B cell (primary cell): ENCODE measurements around the gene POU4F2. TPM values are rescaled to one million over a fixed set of nuclear protein-coding genes. Genes with fewer than 3 reads are reported as not detected.

Experiments
- ATAC-seq: fragments of 200-7000 bp; cut with Tn5 transposase; one replicate; pipeline ENCODE4 v1.10.0; 2021; ENCODE audit warnings: low read depth, mild to moderate bottlenecking, moderate number of reproducible peaks, moderate library complexity
- CTCF ChIA-PET: fragments of 350-600 bp; sonication (Branson Sonifier 250); formaldehyde crosslinking; loops from one replicate; lab custom pipeline; 2021; ENCODE audit warnings: antibody characterized with exemption, inconsistent platforms; lab: Charles Lee
- POLR2A ChIA-PET: fragments of 350-600 bp; sonication (Branson Sonifier 250); formaldehyde crosslinking; loops from one replicate; lab custom pipeline; 2021; ENCODE audit warnings: antibody characterized with exemption; lab: Charles Lee
- DNase-seq: peaks from one replicate; pipeline ENCODE4 v3.0.0; 2013
- H2AFZ ChIP-seq: 2 replicates; pipeline ENCODE4 v1.6.1; 2012; ENCODE audit warnings: mild to moderate bottlenecking, low read depth, low read length; ENCODE audit not compliant: insufficient read depth, poor library complexity, severe bottlenecking
- H3K27ac ChIP-seq, 2 donors: 1 replicate in 1 of 2; 2 replicates in 1 of 2; pipeline ENCODE4 v1.5.1; 2012 to 2013; ENCODE audit warnings: low read length in 2 of 2, mild to moderate bottlenecking in 2 of 2, moderate library complexity in 1 of 2
- H3K27me3 ChIP-seq, 4 experiments: fragments of 200-600 bp in 1 of 4; sonication (generic) in 1 of 4; replicated peaks in 1 of 4; 1 replicate in 2 of 4; 2 replicates in 2 of 4; pipeline versions ENCODE4 v1.6.1 to v1.7.0; 2013 to 2016; ENCODE audit warnings: low read length in 3 of 4, mild to moderate bottlenecking in 2 of 4, mixed read lengths in 1 of 4, moderate library complexity in 1 of 4; ENCODE audit not compliant: insufficient read depth in 4 of 4, control insufficient read depth in 3 of 4; ENCODE audit errors: control extremely low read depth in 1 of 4
- H3K36me3 ChIP-seq, 2 experiments: replicated peaks in 1 of 2; 1 replicate in 1 of 2; 2 replicates in 1 of 2; pipeline versions ENCODE4 v1.6.1 to v1.7.1; 2013; ENCODE audit warnings: low read length in 1 of 2; ENCODE audit not compliant: insufficient read depth in 2 of 2, control insufficient read depth in 1 of 2; ENCODE audit errors: control extremely low read depth in 1 of 2, extremely low read depth in 1 of 2
- H3K4me1 ChIP-seq, 2 donors: fragments of 200-600 bp in 1 of 2; sonication (generic) in 1 of 2; 1 replicate in 1 of 2; 2 replicates in 1 of 2; pipeline versions ENCODE4 v1.5.1 to v1.6.1; 2013 to 2017; ENCODE audit warnings: low read length in 2 of 2; ENCODE audit not compliant: control insufficient read depth in 2 of 2, insufficient read depth in 2 of 2
- H3K4me2 ChIP-seq: replicated peaks from 2 replicates; pipeline ENCODE3; 2012; ENCODE audit warnings: mild to moderate bottlenecking, low read depth, low read length; ENCODE audit not compliant: poor library complexity, severe bottlenecking
- H3K4me3 ChIP-seq, 5 experiments: fragments of 200-600 bp in 1 of 5; sonication (generic) in 1 of 5; 1 replicate in 3 of 5; 2 replicates in 2 of 5; pipeline versions ENCODE4 v1.5.1 to v1.7.0; 2011 to 2016; ENCODE audit warnings: low read length in 4 of 5, mild to moderate bottlenecking in 4 of 5, low read depth in 2 of 5, control low read depth in 1 of 5, moderate library complexity in 1 of 5; ENCODE audit not compliant: insufficient read depth in 1 of 5; ENCODE audit errors: control extremely low read depth in 1 of 5, extremely low read depth in 1 of 5
- H3K79me2 ChIP-seq: fragments of 200-600 bp; sonication (generic); one replicate; pipeline ENCODE4 v1.6.0; 2016; ENCODE audit warnings: low read length; ENCODE audit not compliant: control insufficient read depth, insufficient read depth
- H3K9ac ChIP-seq: fragments of 200-600 bp; sonication (generic); 2 replicates; pipeline ENCODE4 v1.6.1; 2017; ENCODE audit warnings: mild to moderate bottlenecking, low read length, moderate library complexity
- H3K9me3 ChIP-seq, 3 donors: one replicate each; pipeline versions ENCODE4 v1.6.1 to v1.7.1; 2013; ENCODE audit warnings: low read length in 2 of 3; ENCODE audit not compliant: control insufficient read depth in 2 of 3, insufficient read depth in 1 of 3; ENCODE audit errors: control extremely low read depth in 1 of 3
- H4K20me1 ChIP-seq: 2 replicates; pipeline ENCODE4 v1.6.0; 2012; ENCODE audit warnings: mild to moderate bottlenecking, low read length; ENCODE audit not compliant: insufficient read depth, control insufficient read depth, poor library complexity, severe bottlenecking
- H3K27ac Mint-ChIP-seq: one replicate; pipeline ENCODE4 v1.8.0; 2021; ENCODE audit warnings: mixed read lengths
- H3K27me3 Mint-ChIP-seq: one replicate; pipeline ENCODE4 v1.8.0; 2021; ENCODE audit warnings: mixed read lengths
- H3K4me1 Mint-ChIP-seq: one replicate; pipeline ENCODE4 v1.8.0; 2021; ENCODE audit warnings: mixed read lengths
- H3K4me3 Mint-ChIP-seq: one replicate; pipeline ENCODE4 v1.8.0; 2021; ENCODE audit warnings: mixed read lengths
- H3K9me3 Mint-ChIP-seq: one replicate; pipeline ENCODE4 v1.8.0; 2022; ENCODE audit warnings: mixed read lengths; ENCODE audit not compliant: insufficient read depth
- CTCF ChIP-seq: fragments of 200-600 bp; IDR thresholded peaks from one replicate; pipeline ENCODE4 v1.8.0; 2022; ENCODE audit warnings: antibody characterized with exemption, mild to moderate bottlenecking
- EZH2 ChIP-seq: IDR thresholded peaks from 2 replicates; pipeline ENCODE4 v1.6.1; 2012; ENCODE audit warnings: borderline replicate concordance, low read depth, mild to moderate bottlenecking, moderate library complexity, low read length; ENCODE audit not compliant: insufficient read depth, poor library complexity, severe bottlenecking
- WGBS: methylation state at CpG from one replicate; pipeline ENCODE4 v1.1.5; 2013; ENCODE audit warnings: missing lambda C conversion rate; ENCODE audit not compliant: insufficient coverage; 5-methylcytosine and 5-hydroxymethylcytosine counted together
- intact Hi-C: fragments of 100-400 bp; cut with micrococcal nuclease; formaldehyde crosslinking; loops from one replicate; pipeline ENCODE4 v1.10.0; 2022
- polyA plus RNA-seq: library from polyadenylated mRNA; depleted of rRNA; stranded (reverse); fragments of >200 nt; gene quantifications from 2 replicates; pipeline ENCODE4 v1.2.3, GENCODE V29; 2012
- total RNA-seq, 2 donors: library from RNA; stranded (reverse); fragments of 120-200 nt in 1 of 2; gene quantifications; 1 replicate in 1 of 2; 2 replicates in 1 of 2; pipeline versions ENCODE4 v1.2.3 to v1.2.4, GENCODE V29; 2013 to 2022

POU4F2 gene
- total and polyA plus RNA-seq, 2 donors (not counting 1 experiment from before 2014, with no cell fraction given), result not detected

DNA sequence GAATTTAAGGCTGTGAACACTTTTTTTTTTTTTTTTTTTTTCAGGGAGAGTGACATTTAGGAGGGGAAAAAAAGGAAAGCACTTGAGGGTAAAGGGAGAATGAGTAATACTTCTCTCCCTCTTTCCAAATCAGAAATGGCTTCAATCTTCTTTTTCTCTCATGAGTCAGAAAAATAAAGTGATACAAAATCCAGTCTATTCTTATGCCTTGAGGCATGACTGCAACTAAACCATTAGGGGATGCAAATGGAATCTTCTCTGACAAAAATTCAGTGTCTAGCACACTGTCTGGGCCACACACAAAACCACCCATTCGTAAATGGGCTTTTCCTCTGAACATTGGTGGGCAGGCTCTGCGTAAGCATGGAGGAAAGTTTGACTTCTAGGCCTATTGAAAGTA is 46.7 kb upstream of the POU4F2 start:
- no peak overlapping the region for H3K27ac Mint-ChIP-seq
- intact Hi-C loops, result no loop called here
- POLR2A ChIA-PET, result no interaction called here
- H3K4me1 ChIP-seq, result no peaks in the 10 kb centered on the region
- ATAC-seq (no peak), DNase-seq (no peak)
- H3K4me3 Mint-ChIP-seq, result no peak overlapping the region
- H3K4me3 ChIP-seq, result no peak overlapping the region
- peaks cover 5% of the 10 kb centered on the region for H3K27me3 Mint-ChIP-seq
- no peaks in the 10 kb centered on the region for H3K27me3 ChIP-seq
- WGBS, result no CpG with 5 or more reads among the region's 2 CpGs
- no peaks in the 10 kb centered on the region for H3K36me3 ChIP-seq
- CTCF ChIA-PET, result no interaction called here
- no peak overlapping the region for H3K9ac ChIP-seq
- H3K27ac ChIP-seq, result no peak overlapping the region
- H4K20me1 ChIP-seq, result no peaks in the 10 kb centered on the region
- no peaks in the 10 kb centered on the region for H3K4me1 Mint-ChIP-seq
- H3K4me2 ChIP-seq, result no peak overlapping the region
- TF ChIP-seq EZH2 (no peak), CTCF (no peak)
- H3K79me2 ChIP-seq, result no peaks in the 10 kb centered on the region
- no peaks in the 10 kb centered on the region for H3K9me3 Mint-ChIP-seq
- no peak overlapping the region for H2AFZ ChIP-seq
- peaks cover 0 to 3% (median 0%) of the 10 kb centered on the region in 3 donors for H3K9me3 ChIP-seq

- peaks cover 80% of the 10 kb centered on the region for H3K27me3 Mint-ChIP-seq
- H3K4me3 Mint-ChIP-seq, result no peak overlapping the region
- peaks cover 5% of the 10 kb centered on the region for H3K4me1 Mint-ChIP-seq
- H3K27ac ChIP-seq, result no peak overlapping the region
- no peak for DNase-seq
- H3K4me3 ChIP-seq, result no peak overlapping the region
- no peaks in the 10 kb centered on the region for H3K79me2 ChIP-seq
- H3K9ac ChIP-seq, result no peak overlapping the region
- intact Hi-C loops, result no loop called here
- H4K20me1 ChIP-seq, result no peaks in the 10 kb centered on the region
- no peak overlapping the region for H3K4me2 ChIP-seq
- CTCF ChIA-PET, result interaction anchor here (0.6 kb wide), 2 partner anchors 47 to 436 kb away, joined by 3 read pairs; no protein-coding TSS in a partner anchor
- H3K9me3 ChIP-seq, result peaks cover 0 to 18% (median 1%) of the 10 kb centered on the region in 3 donors
- POLR2A ChIA-PET, result no interaction called here
- ATAC-seq, result no peak
- TF ChIP-seq EZH2, result no peak
- TF ChIP-seq CTCF, result no peak
- no peak overlapping the region for H2AFZ ChIP-seq
- H3K9me3 Mint-ChIP-seq, result no peaks in the 10 kb centered on the region
- H3K36me3 ChIP-seq, result no peaks in the 10 kb centered on the region
- WGBS, result 14% methylated on average over 26 of the region's 28 CpGs
- peaks cover 0 to 43% (median 34%) of the 10 kb centered on the region in 4 experiments for H3K27me3 ChIP-seq
- H3K27ac Mint-ChIP-seq, result no peak overlapping the region
- peaks cover 0 to under 1% of the 10 kb centered on the region in 2 donors for H3K4me1 ChIP-seq
These were observed 5.8 kb upstream of the POU4F2 start for GRCh38 chr4:146632770-146633470.
